Activated CD4-positive, alpha-beta T cell treated with anti-CD3 and anti-CD28 coated beads, Interleukin-10, Interleukin-2, amounts not matched to agents 100 ng/mL and 50 ng/mL, durations not matched to agents 16 hours and 8 hours (primary cell): ENCODE results near the gene TLCD2.
"Not testable (repeated sequence)": the region's sequence is repeated elsewhere in the genome, so short reads cannot be mapped to it uniquely, and the experiment has no call there.

Source experiments
- DNase-seq: peaks from one replicate; pipeline ENCODE4 v3.0.0-alpha.2; 2020

TLCD2 gene

GRCh38 chr17:1735418-1735817, 25.2 kb upstream of the TLCD2 start:
- no peak for DNase-seq

- no peak for DNase-seq
These were observed 23.6 kb upstream of the TLCD2 start for GRCh38 chr17:1733759-1734158.

- no peak for DNase-seq
These were observed 22.7 kb upstream of the TLCD2 start for GRCh38 chr17:1732833-1733321.

- DNase-seq, result no peak
These were observed 22.2 kb upstream of the TLCD2 start for GRCh38 chr17:1732241-1732832.

- DNase-seq, result no peak
These were observed 21.0 kb upstream of the TLCD2 start for GRCh38 chr17:1731194-1731506.

- DNase-seq, result no peak
These were observed 20.4 kb upstream of the TLCD2 start for GRCh38 chr17:1730326-1731193.

GRCh38 chr17:1729966-1730325, 19.8 kb upstream of the TLCD2 start:
- no peak for DNase-seq

- no peak for DNase-seq
These were observed 17.9 kb upstream of the TLCD2 start for GRCh38 chr17:1727876-1728630.

- no peak for DNase-seq
These were observed 17.1 kb upstream of the TLCD2 start for GRCh38 chr17:1727258-1727789.

- DNase-seq, result no peak
These were observed 16.6 kb upstream of the TLCD2 start for GRCh38 chr17:1726626-1727257.

GRCh38 chr17:1725642-1726511, 15.7 kb upstream of the TLCD2 start:
- no peak for DNase-seq

- DNase-seq, result no peak
These were observed 14.9 kb upstream of the TLCD2 start for GRCh38 chr17:1724869-1725641.

GRCh38 chr17:1724351-1724868, 14.2 kb upstream of the TLCD2 start, which contains the start of gene WDR81:
Gene WDR81, plus strand, starts transcription at chr17:1724704. Its CDS starts 256 bp downstream, at chr17:1724960.
- DNase-seq, result peak; percentile 91

GRCh38 chr17:1722022-1722421, 11.8 kb upstream of the TLCD2 start:
- not testable (repeated sequence) for DNase-seq

GRCh38 chr17:1720856-1721386, 10.7 kb upstream of the TLCD2 start:
- DNase-seq, result peak; percentile 73

- DNase-seq, result no peak
These were observed 8.4 kb upstream of the TLCD2 start for GRCh38 chr17:1718362-1719165.

GRCh38 chr17:1716912-1717695, 6.9 kb upstream of the TLCD2 start:
- peak; percentile 98 for DNase-seq

GRCh38 chr17:1716076-1716911, 6.1 kb upstream of the TLCD2 start:
- DNase-seq, result peak; percentile 100
